ENCODE results near the gene HOXC12.

The HOXC12 gene
- 0 reads per million in 2 experiments for total RNA-seq

GRCh38 chr12:53954694-53955035 is at the start of gene HOXC12:
HOXC12 (plus strand) TSS chr12:53954903; CDS start chr12:53954930, 27 bp downstream.
- no peak for DNase-seq (ENCODE audit: low read depth)

GRCh38 chr12:53907103-53907502 is 47.6 kb upstream of the HOXC12 start:
- no peak for DNase-seq (ENCODE audit: low read depth)

- no peak for DNase-seq (ENCODE audit: low read depth)
Observed at GRCh38 chr12:53916788-53917655, 37.7 kb upstream of the HOXC12 start.

- DNase-seq (ENCODE audit: low read depth): no peak
Observed at GRCh38 chr12:53924521-53925405, 29.9 kb upstream of the HOXC12 start.

DNA sequence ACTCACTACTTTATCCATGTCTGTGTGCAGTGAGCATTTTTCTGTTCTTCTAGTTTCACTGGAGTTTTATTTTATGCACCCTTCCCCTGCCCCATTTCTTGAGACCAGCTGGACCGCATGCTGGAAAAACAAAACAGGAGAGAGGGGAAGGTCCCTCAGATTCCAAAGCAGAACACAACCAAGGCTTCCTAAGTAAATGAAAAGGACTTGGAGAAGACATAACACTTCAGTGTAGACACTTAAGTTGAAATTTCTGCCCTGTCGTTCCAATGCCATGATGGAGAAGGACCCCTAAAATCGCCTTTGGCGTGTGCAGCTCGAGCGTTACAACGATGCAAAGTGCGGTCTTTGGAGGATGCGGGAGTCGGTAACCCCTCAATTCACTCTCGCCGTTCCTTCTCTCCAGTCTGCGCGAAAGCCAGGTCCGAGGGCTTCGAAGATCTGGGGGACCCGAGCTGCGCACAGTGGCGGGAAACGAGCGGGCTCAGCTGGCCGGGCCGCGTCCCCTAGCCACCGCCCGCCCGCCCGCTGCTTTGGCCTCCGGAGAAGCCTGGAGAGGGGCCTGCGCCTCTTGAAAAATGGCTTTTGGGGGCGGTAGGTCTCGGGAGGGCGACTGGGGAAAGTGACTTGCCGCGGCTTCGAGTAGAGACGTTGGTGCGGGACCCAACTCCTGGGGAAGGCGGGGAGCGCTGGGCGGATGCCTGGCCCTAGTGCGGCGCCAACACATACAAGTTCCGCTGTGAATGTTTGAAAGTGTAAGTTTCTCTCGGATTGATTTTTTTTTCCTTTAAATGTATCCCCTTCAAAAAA is 27.3 kb upstream of the HOXC12 start:
- DNase-seq (ENCODE audit: low read depth): no peak

GRCh38 chr12:53928054-53928835 is 26.5 kb upstream of the HOXC12 start:
- no peak for DNase-seq (ENCODE audit: low read depth)

GRCh38 chr12:53929527-53929926 is 25.2 kb upstream of the HOXC12 start:
- DNase-seq (ENCODE audit: low read depth): no peak

DNA sequence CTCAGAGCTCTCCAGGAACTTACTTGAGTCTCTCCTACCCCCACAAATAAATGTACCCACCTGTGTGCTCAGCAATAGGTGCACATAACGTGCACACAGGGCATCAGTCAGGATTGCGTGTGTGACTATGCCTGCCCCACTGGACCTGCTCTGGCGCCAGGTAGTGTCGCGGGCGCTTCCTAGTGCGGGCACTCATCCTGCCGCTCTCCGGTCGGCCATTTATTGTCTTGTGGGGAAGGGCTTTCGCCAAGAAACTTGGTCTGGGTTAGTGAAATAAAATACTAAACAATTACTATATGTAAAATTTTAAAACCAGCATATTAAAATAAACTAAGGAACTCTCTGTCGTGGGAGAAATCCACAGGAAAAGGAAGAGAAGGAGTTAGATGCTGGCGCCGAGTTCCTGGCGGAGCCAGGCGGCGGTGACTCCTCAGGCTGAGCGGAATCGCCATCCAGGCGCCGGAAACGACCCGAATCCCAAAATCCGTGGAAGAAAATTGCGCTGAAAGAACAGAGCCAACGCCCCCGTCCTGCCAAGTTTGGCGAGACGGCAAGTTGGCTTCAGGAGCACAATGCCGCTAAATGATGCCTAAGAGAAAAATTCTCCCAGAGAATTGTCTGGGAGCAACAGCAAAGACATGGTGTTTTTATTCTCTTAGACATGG is 24.0 kb upstream of the HOXC12 start:
- no peak for DNase-seq (ENCODE audit: low read depth)

DNA sequence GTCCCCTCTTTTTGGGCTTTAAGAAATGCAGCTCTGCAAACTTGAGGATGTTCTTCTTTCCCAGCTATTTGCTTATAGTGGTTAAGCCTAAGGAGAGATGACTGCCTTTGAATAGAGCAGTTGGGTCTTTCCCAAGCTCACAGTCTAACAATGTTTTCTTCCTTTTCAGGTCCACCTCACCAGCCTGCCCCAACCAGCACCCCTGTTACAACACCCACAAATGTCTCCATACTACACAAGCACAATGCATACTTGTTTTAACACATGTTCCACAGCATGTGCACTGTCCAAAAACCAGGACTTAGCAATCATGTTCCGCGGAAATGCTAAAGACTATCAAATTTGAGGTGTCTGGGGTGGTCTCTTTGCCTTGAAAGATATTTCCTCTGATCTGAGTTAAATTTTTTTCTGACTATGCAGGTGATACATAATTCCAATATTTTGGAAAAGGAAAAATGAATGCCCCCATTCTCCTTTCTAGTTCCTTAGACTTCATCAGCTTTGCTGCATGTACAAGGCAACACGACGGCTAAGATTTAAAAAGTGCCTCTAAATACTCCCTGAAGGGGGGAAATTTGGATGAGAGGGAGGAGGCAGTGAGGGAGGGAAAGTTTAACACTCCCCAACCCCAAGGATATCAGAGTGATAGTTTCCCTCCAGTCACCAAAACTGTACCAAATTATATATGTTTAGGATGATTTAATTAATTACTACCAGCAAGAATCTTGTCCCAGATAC is 22.7 kb upstream of the HOXC12 start:
- no peak for DNase-seq (ENCODE audit: low read depth)

DNA sequence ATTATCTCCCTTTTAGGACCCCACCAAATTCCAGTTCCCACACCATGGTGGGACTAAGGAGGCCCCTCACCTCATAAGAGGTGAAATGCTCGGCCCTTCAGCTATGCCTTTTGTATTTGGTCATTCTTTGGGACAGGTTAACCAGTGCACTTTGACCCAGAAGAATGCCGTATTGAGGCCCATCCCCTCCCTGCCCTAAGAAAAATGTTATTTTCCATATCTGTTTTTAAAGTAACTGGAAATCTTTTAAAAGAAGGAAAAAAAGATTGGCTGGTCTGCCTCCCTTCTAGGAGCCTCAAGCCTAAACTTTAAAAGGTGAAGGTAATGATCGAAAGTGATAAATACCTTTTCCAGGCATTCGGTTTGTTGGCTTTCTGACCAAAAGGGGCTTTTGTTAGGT is 21.8 kb upstream of the HOXC12 start:
- no peak for DNase-seq (ENCODE audit: low read depth)

GRCh38 chr12:53935383-53936341 is 19.0 kb upstream of the HOXC12 start:
- DNase-seq (ENCODE audit: low read depth): no peak

GRCh38 chr12:53937099-53937498 is 17.6 kb upstream of the HOXC12 start:
- DNase-seq (ENCODE audit: low read depth): no peak

DNA sequence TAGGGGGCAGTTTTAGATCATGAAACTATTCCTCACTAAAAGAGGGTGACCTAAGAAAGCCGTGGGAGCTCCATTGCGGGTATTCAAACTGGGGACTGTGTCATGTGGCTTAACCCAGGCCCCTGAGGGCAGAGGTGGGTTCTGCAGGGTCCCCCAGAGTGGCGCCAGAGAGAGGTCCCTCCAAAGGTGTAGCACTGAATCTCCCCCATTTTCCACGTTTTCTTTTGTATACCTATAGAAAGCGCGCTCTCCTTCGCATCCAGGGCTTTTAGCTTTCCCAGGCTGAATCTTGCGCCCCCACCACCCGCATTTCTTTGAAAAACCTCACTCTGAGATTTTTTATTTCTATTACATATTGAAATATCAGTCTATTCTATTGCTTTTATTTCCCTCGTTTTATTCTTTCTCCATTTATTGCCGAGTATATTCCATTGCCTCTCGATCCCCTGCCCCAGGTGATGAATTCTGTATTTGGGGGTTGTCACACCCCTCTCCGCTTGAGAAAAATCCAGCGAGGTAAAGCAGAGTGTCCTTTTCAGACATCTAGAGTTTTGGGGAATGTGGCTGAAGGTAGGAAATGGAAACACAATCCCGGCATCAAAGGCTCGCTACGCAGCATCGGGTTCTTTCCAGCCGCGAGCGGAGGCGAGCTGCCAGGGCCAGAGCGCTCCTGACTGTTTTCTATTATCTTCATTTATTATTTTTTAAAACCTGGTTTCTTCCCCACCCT is 16.9 kb upstream of the HOXC12 start:
- DNase-seq (ENCODE audit: low read depth): no peak

GRCh38 chr12:53938326-53939140 is 16.2 kb upstream of the HOXC12 start, which contains the start of gene HOXC13:
HOXC13 (plus strand) TSS chr12:53938831; CDS start chr12:53938907, 76 bp downstream.
- no peak for DNase-seq (ENCODE audit: low read depth)

DNA sequence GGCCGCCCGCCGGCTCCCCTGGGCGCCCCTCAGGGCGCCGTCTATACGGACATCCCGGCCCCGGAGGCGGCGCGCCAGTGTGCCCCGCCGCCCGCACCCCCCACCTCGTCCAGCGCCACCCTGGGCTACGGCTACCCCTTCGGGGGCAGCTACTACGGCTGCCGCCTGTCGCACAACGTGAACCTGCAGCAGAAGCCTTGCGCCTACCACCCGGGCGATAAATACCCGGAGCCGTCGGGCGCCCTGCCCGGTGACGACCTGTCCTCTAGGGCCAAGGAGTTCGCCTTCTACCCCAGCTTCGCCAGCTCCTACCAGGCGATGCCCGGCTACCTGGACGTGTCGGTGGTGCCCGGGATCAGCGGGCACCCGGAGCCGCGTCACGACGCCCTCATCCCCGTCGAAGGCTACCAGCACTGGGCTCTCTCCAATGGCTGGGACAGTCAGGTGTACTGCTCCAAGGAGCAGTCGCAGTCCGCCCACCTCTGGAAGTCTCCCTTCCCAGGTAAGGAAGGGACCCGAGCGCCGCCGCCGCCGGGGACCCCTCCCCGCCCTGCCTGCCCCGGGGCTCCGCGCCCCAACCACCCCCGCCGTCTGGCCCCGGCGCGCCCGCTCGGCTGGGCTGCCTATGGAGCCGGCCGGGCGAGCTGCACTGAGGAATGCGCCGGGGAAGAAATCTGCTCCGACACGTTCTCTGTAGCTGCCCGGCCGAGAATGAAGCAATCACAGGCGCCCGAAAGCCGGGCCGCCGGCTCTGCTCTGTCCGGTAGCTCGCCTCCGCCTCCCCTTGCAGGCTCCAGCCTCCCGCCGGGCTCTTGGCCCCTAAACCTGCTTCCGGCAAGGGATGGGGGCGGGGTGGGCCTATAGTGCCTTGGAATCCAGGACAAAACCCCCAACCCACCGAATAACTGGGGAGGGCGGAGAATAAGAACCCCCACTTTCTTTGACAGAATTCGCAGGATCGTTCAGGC is 15.3 kb upstream of the HOXC12 start:
- no peak for DNase-seq (ENCODE audit: low read depth)

- DNase-seq (ENCODE audit: low read depth): no peak
Observed at GRCh38 chr12:53940443-53941014, 14.2 kb upstream of the HOXC12 start.

All from T follicular helper cell (primary cell).